GM11168 (cell line): ENCODE measurements around the gene JAG2.

ENCODE experiments used
- in situ Hi-C: fragments of 300-500 bp; cut with MboI; formaldehyde crosslinking; loops from one replicate; pipeline ENCODE4 v1.12.0; 2022; ENCODE audit warnings: low sequenced_read_pairs; ENCODE audit not compliant: unreplicated experiment

The JAG2 gene

DNA sequence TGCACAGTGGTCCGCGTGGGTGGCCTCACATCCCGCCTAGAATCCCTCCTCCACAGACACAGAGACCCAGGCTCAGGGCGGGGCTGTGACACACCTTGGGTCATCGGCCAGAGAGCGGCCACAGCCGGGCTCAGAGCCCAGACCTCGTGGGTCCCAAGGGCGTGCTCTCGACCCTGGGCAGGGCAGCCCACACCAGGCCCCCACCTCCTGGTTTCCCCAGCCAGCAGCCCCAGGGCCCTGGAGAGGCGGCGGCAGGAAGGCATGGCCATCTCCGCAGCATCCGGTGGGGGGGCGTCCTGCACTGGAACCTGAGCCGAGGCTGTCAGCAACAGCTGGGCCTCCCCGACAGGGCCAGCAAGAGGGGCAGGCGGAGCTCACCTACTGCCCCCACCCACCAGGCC, 15.2 kb downstream of the JAG2 start:
- in situ Hi-C loops, result no loop called here

DNA sequence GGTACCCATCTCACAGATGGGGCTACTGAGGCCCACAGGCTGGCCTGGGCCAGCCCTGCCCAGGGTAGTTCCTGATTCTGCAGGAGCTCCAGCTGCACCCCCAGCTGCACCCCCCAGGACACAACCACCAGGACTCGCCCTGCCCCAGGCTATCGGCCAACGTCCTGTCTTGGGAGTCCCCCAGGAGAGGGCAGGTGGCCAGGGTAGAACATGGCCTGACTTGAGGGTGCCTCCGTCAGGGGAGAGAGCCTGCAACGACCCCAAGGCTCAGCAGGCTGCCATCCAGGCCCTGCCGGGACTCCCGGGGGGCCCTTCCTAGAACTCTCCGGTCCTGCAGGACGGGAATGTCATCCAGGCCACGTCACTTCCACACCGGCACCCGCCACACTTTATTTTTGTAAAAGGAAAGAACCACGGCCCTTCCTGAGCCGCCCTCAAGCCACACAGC, 15.8 kb downstream of the JAG2 start:
- in situ Hi-C loops, result no loop called here

DNA sequence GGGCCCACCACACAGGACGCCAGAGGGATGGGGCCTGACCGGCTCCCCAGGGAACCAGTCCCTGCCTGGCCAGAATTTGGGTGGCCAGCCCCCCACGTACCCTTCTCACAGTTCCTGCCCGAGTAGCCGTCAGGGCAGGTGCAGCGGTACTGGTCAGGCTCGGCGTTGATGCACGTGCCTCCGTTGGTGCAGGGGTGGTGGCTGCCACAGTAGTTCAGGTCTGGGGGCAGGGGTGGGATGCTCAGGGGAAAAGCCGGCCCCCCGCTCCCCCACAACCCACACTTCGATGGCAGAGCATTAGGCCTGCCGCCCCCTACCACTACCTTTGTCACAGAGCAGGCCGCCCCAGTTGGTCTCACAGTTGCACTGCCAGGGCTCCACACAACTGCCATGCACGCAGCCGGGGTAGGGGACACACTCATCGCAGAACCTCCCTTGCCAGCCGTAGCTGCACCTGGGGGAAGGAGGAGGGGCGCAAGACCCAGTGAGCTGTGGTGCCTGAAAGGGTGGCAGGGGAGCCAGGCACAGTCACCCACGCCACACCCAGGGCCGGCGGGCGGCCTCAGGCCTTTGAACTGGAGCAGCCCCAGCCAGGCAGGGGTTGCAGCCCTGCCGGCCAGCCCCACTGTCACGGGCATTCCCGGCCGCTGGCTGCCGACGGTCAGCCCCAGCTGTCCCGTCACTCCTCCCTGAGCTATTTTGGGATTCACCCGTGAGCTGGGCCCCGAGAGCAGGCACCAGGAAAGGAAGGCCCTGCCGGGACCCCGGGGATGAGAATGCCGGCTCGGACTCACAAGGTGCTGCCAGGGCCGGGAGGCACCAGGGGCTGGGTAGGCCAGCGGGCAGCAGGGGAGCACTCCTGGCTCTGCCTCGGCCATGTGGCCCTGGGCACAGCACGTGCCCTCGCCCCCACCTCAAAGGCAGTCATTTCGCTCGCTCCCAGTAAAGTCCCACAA, 16.5 kb downstream of the JAG2 start:
- in situ Hi-C loops, result no loop called here

DNA sequence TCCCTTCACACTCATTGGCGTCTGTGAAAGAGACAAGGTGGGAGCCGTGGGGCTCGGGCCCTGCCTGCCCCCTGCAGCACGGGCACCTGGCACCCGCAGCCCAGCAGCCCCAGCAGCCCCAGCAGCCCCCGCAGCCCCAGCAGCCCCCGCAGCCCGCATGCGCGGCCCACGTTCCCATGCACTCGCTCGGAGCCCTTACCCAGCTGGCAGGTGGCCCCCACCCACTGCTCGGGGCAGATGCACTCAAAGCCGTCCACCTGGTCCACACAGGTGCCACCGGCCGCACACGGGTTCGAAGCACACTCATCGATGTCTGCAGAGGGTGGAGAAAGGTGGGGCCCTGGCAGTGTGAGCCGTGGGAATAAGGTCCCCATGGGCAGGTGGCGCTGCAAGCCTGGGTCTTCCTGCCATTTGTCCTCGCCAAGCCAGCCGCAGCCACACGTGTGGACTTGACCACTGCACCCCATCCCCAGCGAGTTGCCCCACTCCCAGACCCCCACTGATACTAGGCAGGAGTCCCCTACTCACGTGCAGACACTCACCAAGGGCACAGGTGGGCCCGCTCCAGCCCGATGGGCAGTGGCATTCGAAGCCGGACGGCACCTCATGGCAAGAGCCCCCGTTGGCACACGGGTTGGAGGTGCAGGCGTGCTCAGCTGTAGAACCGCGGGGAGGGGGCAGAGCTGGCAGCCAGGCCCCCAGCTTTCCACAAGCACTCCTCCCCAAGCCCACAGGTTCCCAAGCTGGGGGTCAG, 17.3 kb downstream of the JAG2 start:
- in situ Hi-C loops, result no loop called here

DNA sequence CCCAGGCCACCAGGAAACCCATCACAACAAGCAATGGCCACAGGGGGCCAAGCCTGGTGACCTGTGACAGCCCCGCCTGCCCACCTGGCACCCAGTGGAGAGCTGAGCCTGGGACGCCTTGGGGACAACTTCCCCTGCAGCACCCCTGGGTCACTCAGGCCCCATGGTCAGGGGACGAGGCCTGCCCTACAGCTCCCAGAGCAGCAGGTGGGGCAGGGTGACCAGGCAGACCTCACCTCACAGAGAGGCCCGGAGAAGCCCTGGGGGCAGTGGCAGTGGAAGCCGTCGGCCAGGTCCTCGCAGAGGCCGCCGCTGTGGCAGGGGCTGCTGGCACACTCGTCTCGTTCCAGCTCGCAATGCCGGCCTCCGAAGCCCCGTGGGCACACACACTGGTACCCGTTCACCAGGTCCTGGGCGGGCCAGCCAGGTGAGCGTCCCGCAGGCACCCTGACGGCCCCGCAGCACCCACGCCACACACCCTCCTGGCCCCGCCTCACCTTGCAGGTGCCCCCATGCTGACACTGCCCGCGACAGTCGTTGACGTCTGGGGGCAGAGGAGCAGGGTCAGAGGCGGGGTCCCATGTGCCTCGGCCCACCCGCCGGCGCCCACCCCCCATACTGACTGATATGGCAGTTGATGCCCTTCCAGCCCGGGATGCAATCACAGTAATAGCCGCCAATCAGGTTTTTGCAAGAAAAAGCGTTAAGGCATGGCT, 18.1 kb downstream of the JAG2 start:
- in situ Hi-C loops, result no loop called here

DNA sequence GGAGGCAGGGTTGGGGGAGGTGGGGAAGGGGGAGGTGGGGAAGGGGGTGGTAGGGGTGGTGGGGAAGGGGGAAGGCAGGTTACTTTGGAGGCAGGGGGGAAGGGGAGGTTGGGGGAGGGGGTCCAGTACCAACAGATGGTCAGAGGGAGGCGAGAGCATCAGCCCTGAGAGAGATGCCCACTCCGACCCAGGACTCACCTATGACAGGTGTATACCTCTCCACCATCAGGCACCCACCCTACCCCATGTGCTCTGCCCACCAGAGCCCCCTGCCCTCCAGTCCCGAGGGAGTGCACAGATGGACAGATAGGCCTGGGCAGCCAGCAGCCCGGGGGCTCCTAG, 18.6 kb downstream of the JAG2 start:
- in situ Hi-C loops, result no loop called here

DNA sequence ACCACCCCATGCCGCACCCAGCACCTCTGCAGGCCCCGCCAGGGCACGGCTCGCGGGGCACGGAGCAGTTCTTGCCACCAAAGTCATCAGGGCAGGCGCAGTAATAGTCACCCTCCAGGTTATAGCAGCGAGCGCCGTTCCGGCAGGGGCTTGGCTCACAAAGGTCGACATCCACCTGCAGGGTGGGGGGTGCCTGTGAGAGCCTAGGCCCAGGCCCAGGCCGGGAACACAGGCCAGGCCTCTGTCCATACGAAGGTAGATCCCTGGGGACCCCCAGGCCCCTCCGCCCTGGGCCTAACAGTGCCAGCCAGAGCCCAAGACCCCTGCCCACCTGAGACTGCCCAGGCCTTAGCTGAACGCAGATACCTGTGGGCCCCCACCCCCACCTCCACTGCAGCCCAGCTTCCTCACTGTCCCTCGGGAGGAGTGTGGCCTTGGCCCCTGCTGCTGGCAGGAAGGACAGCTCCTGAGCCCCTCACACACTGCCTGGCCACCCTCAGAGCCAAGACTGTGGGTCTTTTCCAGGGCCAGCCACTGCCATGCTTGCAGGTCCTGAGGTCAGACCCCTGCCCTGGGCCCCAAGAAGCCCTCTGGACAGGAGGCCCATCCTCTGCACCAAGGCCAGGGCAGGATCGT, 19.3 kb downstream of the JAG2 start:
- in situ Hi-C loops, result loop anchor here (10.0 kb wide), 1 partner anchor 54 kb away; no protein-coding TSS in a partner anchor

DNA sequence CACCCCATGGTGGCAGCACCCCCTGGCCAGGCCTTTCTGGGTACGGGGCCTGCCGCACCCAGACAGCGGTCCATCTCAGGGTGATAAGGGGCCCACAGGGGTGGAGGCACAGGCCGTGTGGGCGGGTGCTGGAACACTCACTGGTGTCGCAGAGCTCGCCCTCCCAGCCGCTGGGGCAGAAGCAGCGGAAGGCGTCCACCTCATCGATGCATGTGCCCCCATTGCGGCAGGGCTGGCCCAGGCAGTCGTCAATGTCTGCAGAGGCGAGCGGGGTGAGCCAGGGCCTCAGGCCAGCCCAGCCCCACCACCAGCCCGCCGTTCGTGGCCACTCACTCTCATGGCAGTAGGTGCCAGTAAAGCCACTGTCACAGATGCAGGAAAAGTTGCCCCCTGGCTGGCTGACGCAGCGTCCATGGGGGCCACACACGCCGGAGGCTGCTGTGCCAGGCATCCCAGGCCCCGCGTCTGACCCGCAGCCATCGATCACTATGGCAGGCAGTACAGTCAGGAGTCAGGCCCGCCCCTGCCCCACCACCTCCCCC, 19.9 kb downstream of the JAG2 start:
- in situ Hi-C loops, result loop anchor here (10.0 kb wide), 1 partner anchor 54 kb away; no protein-coding TSS in a partner anchor

DNA sequence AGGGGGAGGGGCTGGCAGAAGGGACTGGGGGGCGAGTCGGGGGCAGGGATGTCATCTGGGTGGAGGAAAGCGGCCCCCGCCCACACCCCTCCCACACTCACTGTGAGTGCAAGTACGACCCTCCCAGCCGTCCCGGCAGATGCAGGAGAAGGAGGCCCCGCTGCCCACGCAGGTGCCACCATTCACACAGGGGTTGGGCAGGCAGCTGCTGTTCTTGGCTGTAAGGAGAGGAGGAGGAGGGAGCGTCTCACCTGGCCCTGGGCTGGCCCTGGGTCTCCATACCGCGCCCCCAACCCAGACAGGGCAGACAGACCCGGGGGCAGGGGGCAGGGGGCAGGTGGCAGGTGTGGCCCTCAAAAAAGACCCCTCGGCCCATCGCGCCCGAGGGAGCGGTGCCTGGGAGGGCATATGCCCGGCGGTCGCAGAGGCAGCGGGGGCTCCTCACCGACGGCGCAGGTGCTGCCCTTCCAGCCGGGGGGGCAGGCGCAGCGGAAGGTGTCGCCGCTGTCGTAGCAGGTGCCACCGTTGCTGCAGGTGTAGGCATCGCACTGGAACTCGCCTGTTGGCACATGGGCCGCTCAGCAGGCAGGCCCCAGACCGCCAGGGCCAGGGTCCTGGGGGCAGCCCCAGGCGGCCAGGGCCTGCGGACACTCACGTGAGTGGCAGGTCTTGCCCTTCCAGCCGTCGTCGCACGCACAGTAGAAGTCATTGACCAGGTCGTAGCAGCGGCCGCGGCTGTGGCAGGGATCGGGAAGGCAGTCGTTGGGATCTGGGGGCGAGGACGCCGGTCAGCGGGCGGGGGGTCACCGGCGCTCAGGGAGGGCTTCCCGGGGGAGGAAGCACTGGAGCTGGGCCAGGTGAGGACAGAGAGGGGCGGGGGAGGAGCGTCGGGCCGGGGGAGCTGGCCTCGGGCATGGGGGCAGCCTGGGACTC, 20.6 kb downstream of the JAG2 start:
- in situ Hi-C loops, result loop anchor here (10.0 kb wide), 1 partner anchor 53 kb away; no protein-coding TSS in a partner anchor

DNA sequence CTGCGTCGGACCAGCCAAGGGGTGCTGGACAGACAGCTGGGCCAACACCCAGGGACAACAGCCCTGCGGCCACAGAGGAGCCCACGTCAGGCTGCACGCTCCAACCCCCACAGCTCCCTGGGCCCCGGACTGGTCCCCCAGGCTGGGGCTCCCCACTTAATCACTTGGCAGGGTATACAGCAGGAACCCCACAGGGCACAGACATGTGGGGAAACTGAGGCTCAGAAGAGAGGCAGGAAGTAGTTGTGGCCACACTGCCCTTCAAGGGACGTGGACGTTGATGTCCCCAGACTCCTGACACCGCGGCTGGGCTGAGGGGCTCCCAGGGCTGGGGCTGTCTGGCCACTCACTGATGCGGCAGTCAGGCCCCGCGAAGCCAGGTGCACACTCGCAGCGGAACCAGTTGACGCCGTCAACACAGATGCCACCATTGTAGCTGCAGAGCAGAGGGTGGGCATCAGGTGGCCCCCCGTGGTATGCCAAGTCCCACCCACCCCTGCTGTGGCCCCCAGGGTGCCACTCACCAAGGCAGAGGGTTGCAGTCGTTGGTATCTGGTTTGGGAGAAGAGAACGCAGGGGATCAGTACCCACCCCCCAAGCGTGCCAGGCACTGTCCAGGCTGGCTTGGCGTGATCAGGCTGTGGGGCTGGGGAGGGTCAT, 21.5 kb downstream of the JAG2 start:
- in situ Hi-C loops, result loop anchor here (10.0 kb wide), 1 partner anchor 52 kb away; no protein-coding TSS in a partner anchor

DNA sequence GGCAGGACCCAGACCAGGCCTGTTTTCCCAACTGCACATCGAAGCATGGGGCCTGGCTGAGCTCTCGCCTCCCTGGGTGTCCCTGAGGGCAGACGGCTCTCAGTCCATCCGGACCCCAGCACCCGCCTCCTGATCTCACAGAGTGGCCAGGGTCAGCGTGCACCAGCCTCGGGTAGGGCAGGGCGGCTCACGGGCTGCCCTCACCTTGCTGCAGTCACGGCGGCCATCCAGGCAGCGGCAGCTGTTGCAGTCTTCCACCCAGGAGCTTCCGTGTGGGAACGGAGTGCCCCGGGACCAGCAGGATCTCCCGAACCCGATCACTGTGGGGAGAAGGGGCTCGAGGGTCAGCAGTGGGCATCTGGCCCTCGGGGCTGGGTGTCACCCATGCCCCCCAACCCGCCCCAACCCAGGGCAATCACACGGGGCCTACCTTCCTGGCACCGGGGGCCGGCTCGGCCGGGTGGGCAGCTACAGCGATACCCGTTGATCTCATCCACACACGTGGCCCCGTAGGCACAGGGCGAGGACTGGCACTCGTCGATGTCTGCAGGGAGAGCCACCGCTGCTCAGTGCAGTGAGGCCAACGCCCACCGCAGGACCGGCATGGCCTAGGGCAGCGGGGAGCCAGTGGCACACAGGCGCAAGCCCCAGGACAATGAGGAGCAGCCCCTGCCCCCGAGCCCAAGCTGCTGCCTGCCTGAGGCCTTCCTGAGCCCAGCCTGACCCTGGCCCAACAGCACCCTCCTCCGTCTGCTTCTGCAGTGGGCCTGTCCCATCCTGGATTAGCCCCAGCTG, 22.2 kb downstream of the JAG2 start:
- in situ Hi-C loops, result loop anchor here (10.0 kb wide), 1 partner anchor 52 kb away; no protein-coding TSS in a partner anchor

DNA sequence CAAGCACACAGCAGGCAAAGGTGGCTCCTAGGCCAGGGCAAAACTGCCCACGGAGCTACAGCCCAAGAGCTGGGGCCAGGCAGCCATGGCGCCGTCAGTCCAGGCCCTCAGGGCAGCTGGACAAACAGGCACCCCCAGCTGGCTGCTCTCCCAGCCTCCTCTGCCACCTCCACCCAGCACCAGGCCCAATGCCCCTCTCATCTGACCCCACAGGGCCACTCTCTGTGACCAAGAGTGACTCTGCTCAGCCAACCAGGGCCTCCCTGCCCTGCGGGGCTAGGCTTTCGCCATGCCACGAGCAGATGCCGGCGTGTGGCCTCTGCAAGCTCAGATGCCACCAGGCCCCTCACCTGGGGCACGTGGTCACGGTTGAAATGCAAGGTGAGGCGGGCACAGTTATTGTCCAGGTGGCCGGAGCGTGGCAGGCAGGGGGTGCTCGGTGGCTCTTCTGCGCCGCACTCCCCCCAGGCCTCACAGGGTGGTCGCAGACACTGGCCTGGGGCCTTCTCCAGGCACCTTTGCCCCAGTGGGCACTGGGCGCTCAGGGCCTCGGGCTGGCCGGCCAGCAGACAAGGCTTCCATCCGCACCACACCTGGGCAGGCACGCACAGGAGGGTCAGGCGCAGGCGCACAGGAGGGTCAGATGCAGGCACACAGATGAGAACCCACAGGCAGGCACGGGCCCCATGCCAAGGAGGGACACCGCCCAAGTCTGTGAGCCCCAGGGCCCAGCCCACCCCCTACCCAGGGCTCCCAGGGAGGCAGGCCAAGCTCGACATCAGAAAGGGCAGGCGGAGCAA, 23.0 kb downstream of the JAG2 start:
- in situ Hi-C loops, result loop anchor here (10.0 kb wide), 1 partner anchor 51 kb away; no protein-coding TSS in a partner anchor

DNA sequence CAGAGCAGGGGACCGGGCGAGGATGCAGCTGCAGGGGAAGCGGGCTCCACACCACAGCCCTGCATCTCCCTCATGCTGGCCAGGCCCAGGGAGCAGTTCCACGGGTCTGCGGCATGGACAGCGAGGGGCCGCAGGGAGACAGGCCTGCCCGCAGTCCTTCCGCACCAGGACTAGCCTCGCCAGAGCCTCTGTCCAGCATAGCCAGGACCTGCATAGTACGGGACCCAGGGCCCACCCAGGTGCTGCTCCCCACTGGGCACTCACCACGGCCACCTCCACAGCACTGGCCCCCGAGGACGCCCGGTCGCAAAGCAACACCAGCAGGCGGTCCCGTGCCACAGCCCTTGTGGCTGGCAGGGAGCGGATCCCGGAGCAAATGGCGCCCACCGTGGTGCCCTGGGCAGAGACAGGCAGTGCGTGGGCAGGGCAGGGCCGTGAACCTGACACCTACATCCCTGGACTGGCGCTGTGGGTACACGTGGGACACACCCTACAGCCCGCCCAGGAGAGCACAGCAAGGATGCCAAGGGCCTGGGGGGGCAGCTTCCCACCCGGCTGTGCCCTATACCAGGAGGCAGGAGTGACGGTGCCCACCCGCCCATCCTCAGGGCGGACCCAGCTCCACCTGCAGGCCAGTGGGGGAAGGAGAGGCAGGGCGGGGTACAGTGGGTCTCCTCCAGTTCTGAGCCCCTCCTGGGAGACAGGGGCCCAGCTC, 23.8 kb downstream of the JAG2 start:
- in situ Hi-C loops, result loop anchor here (10.0 kb wide), 1 partner anchor 50 kb away; no protein-coding TSS in a partner anchor

DNA sequence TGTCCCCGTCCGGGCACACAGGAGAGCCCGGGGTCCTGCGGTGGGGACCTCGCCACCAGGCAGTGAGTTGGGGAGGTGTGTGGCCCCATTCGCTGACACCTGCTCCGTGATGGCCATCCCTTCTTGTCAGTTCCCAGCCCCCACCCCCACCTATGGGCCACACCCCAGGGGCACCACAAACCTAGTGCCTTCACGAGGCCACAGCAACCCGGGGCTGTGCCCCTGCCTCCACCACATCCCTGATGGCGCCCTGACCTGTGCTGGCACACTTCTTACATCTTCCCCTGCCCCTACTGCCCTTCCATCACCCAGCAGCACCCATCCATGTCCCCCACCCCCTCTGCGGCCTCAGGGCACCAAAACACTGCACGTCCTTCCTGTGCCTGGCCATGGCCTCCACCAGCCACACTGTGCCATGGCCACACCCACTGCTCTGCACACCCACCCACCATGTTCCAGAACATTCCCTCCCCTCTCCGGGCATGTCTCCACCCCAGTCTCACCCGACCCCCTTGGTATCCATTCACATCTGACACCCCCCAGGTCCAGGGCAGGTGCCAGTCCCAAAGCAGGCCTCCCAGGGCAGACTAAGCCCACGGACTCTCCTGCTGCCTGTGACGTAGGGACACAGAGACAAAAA, 24.4 kb downstream of the JAG2 start:
- in situ Hi-C loops, result loop anchor here (10.0 kb wide), 1 partner anchor 49 kb away; no protein-coding TSS in a partner anchor

DNA sequence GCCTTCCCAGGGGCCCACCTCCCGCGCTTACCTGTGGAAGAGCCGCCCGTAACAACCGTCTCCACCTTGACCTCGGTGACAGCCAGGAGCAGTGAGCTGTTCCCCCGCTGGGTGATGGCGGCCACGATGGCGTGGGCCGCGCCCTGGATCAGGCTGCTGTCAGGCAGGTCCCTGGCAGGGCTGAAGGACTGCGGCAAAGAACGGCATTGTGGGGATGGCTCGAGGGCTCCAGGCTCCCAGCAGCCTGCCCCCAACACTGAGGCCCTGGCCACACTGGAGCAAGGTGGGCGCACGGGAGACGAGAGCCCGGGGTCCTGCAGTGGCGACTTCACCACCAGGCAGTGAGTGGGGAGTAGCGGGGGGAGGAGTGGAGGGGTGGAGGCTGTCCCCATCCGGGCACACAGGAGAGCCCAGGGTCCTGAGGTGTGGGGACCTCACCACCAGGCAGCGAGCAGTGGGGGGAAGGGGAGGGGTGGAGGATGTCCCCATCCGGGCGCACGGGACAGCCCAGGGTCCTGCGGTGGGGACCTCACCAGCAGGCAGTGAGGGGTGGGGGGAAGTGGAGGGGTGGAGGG, 25.0 kb downstream of the JAG2 start:
- in situ Hi-C loops, result loop anchor here (10.0 kb wide), 1 partner anchor 49 kb away; no protein-coding TSS in a partner anchor
